Stimulated activated CD4-positive, alpha-beta T cell treated with anti-CD3 and anti-CD28 coated beads, Interleukin-15, amount 100 ng/mL, for 48 hours (primary cell): ENCODE measurements around the gene COL4A2.

Experiments
- DNase-seq, 2 donors: peaks; one replicate each; pipeline ENCODE4 v3.0.0-alpha.2; 2020; ENCODE audit warnings: low read depth in 2 of 2

The COL4A2 gene

GRCh38 chr13:110419381-110419791 is 112.3 kb downstream of the COL4A2 start:
- no peak for DNase-seq

DNA sequence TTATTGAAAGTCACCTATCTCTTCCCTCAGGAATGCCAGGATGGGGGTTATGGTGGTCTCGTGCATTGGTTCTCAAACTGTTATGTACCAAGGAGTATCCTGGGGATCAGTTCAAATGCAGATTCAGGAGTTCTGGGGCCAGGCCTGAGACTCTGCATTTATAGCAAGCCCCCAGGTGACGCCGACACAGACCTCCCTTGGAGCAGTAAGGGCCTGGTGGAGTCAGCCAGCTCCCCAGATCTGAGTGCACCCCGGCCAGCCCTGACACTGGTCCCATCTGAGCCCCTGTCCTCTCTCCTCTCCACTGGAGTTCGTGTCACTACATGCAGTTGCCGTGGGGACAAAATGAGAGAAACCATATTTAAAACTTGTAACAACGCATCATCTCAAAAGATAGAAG is 112.9 kb downstream of the COL4A2 start:
- DNase-seq, result no peak

- DNase-seq, result no peak
Observed at GRCh38 chr13:110420626-110421025, 113.5 kb downstream of the COL4A2 start.

DNA sequence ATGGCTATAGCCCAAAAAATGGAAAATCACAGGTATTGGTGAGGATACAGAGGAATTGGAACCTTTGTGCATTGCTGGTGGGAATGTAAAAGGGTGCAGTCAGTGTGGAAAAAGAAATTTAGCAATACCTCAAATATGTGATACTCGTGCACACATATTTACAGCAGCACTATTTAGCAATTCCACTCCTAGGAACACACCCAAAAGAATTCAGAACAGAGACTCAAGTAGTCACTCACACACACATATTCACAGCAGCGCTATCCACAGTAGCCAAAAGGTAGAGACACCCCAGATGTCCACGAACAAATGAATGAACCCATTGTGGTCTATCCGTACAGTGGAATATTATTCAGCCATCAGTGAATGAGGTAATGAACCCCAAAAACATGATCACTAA is 114.0 kb downstream of the COL4A2 start:
- DNase-seq, result no peak

- DNase-seq, result no peak
Observed at GRCh38 chr13:110421696-110422385, 114.8 kb downstream of the COL4A2 start.

- no peak for DNase-seq
Observed at GRCh38 chr13:110422913-110423688, 116.0 kb downstream of the COL4A2 start.

- no peak for DNase-seq
Observed at GRCh38 chr13:110423689-110424302, 116.7 kb downstream of the COL4A2 start.

DNA sequence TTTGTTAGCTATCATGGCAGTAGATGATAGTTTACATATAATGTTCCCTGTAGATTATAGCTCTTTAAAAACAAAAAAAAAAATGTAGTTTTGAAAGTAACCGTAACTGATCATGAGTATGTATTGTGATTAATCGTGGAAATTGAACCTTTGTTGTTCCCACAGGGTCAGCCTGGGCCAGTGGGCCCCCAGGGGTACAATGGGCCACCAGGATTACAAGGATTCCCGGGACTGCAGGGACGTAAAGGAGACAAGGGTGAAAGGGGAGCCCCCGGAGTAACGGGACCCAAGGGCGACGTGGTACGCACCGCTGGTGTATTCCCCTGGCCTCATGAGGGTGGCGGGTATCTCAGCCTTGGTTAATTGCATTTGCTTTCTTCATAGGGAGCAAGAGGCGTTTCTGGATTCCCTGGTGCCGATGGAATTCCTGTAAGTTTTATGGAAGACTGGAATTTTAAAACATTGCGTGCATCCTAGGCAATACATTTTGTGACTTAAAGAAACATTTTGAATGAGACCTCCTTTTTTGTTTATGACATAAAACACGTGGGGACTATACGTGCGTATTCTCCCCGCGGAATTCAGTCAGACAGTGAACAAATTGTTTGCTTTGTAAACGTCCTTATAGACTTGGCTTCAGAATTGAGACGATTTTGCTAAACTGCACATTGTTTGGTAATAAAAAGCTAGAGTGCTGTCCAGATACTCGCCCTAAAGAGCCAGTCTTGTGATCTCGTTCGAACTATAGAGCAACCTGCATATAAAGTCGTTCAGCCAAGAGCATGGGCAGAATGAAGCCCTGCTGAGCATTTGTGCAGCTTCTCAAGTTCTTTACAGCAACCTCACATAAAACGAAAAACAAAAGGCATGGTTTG is 117.7 kb downstream of the COL4A2 start:
- no peak for DNase-seq

- no peak for DNase-seq
Observed at GRCh38 chr13:110425444-110425780, 118.3 kb downstream of the COL4A2 start.

DNA sequence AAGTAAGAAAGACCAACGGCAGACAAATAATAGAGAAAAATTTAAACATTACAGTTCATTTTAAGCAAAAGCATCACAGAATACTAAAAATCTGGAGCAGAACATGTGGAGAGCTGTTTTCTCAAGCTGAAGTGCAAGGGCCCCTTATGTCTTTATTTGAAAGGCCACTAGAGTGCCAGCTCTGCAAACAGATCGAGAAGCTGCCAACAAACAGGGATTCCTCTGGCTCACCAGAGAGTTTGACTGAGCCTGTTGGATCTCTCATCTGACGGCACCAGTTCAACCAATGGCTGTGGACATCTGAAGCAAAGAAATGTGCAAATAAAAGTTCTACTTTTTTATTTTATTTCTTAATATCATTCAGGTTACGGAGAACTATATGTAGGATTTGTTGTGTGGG is 119.7 kb downstream of the COL4A2 start:
- DNase-seq, result no peak

DNA sequence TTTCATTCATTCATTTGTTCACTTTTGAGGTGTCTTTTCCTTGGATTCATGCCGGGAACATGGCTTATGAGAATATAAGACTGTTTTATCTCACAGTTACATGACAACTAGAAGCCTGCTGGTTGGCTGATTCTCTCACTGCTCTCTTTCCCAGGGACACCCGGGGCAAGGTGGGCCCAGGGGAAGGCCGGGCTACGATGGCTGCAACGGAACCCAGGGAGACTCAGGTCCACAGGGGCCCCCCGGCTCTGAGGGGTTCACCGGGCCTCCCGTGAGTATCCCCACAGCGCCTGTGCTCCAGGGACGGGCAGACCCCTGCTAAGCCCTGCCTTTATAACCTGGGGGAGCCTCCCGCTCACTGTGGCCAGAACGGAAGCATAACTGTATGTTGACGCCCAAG is 121.2 kb downstream of the COL4A2 start:
- DNase-seq, result no peak

DNA sequence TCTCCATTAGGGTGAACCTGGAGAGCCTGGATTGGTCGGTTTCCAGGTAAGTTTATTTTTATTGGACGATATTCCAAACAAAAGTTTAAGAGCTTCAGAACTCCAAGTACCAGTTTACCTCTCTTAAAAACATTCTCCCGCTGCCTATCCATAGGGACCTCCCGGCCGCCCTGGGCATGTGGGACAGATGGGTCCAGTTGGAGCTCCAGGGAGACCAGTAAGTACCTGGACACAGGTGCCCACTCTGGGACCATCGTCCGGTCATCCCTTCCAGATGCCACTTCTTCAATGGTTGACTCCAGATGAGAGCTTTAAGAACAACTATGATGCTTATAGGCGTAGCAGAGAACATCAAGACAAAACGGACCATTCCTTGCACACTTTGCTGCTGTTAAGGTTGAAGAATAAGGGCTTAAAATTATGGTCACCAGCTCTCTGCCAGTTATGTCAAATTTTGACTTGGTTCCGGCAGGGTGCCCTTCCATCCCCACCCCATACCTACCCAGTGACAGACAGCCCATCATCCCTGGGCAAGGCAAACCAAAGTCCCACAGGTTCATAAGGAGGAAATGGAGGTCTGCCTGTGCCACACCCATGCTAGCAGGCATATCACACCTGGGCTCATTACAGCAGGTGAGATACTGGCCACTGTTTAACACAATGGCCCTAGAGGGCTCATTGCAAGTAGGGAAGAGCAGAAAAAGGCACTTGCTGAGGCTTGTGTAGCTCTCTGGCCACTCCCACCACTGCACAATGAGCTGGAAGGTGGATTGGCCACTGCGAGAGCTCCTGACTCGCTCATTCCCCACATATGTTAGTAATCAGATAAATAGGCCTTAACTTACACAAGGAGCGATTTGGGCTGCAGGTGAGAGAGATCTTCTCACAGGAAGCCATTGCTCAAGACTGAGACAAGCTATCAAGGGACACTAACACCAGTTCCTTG is 123.6 kb downstream of the COL4A2 start:
- DNase-seq, result no peak

DNA sequence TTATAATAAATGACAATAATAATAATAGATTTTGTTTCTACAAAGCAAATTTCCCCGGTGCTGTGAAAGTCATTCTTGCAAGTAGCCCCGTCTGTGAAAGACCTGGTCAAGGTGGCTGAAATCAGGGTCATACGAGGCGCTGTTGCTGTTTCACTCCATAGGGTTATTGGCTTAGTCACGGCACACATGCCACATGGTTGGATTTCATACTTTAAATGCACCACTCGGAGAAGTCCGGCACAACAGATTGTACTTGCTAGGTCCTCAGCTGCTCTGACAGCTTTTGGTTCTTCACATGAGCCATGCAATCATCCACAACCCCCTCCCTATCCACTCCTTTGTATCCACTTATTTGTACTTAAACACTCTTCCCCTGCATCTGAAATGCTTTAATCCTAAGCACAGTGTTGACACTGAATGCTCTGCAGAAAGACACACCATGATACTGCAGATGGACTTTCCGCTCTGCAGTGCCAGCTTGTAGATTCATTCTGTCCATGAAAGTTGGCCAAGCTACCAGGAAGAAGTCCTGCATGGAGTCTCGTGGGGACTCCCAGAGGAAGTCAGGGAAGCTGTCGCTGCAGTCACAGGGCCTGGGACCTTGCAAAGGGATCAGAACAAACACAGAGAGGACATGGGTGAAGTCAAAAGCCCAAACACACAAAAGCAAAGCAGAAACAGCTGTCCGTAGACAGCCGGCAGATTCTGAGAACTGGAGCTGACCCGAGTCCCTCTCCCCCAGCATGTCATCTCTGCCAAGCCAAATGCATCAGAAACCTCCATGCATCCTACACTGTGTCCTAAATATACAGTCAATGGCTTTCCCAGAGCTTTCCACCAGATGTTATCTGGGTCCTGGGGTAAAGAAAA is 124.6 kb downstream of the COL4A2 start:
- DNase-seq, result no peak

DNA sequence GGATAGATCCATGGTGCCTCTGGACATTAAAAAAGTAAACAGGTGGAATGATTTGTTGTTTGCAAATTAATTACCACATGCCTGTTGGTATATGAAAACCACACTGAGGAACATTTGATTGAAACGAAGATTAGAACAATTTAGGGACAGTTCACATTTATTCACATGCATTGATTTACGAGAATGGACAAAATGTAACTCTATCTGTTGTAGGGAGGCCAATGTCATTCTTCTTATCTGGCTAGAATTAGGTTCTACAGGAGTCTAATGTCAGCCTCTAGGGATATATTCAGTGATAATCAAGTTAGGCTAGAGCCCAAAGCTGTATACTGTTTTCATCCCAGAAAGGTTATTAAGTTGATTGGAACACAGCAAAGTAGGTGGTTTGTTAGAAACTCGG is 125.4 kb downstream of the COL4A2 start:
- DNase-seq, result no peak

GRCh38 chr13:110433014-110433413 is 125.9 kb downstream of the COL4A2 start:
- no peak for DNase-seq

DNA sequence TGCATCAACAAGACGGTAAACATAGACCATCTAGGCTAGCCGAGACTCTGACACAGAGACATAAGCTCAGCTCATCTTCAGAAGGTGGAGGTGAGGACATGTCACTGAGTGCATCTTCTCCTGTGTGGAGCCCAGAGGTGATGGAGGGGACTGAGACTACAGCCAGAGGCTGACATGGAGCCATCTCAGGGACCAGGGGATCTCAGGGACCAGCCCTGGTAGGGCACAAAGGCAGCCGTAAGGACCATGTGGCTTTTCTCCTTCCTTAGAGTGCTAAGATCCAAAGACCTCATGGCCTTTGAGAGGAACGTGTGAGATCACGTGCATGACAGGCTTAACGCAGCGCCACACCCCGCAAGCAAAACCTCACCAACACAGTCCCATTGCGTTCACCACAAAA is 127.5 kb downstream of the COL4A2 start:
- DNase-seq, result no peak

DNA sequence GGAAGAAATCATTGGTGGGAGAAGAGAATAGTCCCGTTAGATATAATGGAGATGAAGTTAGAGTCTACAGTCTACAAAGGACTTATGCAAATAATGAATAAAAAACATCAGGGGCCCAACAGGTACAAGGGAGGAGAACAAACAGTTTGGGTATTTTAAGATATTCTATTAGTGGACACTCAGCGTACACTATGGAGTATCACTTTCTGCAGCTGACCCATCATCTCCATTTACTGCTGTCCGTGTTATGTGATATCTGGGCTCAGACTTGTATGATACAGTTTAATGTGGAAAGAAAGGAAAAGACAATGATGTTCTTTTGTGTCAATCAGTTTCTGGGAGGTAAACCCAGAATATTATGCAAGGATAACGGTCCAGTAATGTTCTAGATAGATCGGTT is 128.2 kb downstream of the COL4A2 start:
- no peak for DNase-seq

DNA sequence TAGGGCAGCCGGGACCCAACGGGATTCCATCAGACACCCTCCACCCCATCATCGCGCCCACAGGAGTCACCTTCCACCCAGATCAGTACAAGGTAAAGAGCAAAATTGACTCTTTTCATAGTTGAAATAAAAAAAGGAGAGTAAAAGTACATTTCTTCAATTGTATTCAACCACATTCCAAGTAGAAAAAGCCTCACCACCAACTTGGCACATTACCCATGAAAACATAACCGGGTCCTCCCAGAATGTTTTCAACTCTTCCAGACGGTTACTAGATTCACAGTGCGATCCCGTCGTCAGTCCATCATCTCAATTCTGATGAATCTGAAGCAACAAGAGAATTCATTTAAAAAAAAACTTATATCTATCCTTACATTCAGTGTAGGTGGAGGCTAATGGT is 129.2 kb downstream of the COL4A2 start:
- DNase-seq, result no peak

GRCh38 chr13:110436786-110437370 is 129.8 kb downstream of the COL4A2 start:
- no peak for DNase-seq

GRCh38 chr13:110438211-110438610 is 131.1 kb downstream of the COL4A2 start:
- DNase-seq, result no peak
